K562 (cell line): ENCODE results near the gene ZNF648. TPM values are rescaled to one million over a fixed set of nuclear protein-coding genes. Genes with fewer than 3 reads are reported as not detected.

ENCODE experiments used
- ATAC-seq: fragments of 200-7000 bp; cut with Tn5 transposase; 3 replicates; pipeline ENCODE4 v1.9.1; 2020; ENCODE audit warnings: moderate library complexity
- BruUV-seq: library from RNA; stranded (reverse); fragments of 400-500 nt; replicated peaks from 2 replicates; lab custom pipeline; 2021; lab: Mats Ljungman, UMichigan
- CTCF ChIA-PET: fragments of 300-600 bp; formaldehyde crosslinking; extraction: SDS; loops from one replicate; lab custom pipeline; 2021; ENCODE audit warnings: low intra/inter-chr PET ratio; lab: Yijun Ruan, JAX
- POLR2A ChIA-PET: fragments of 300-600, 350-650 bp; sonication (Branson Sonifier 250); formaldehyde crosslinking; extraction: SDS; loops from one replicate; lab custom pipeline; 2021; ENCODE audit warnings: antibody characterized with exemption, inconsistent platforms; lab: Yijun Ruan, JAX
- DNase-seq, 4 experiments: peaks; one replicate each; pipeline versions ENCODE4 v3.0.0 to v3.0.0-alpha.2; 2011 to 2018; ENCODE audit warnings: low spot score in 3 of 4, mixed read lengths in 3 of 4; ENCODE audit errors: extremely low read depth in 1 of 4
- FAIRE-seq: peaks from 2 replicates; lab custom pipeline; 2011; peaks lifted over from hg19 to GRCh38; lab: Jason Lieb, UNC
- H2AFZ ChIP-seq: 2 replicates; pipeline ENCODE4 v1.6.0; 2011; ENCODE audit warnings: low read depth, low read length, control low read depth, inconsistent platforms
- H3K27ac ChIP-seq: fragments of 200-600 bp; 3 replicates; pipeline ENCODE4 v1.8.0; 2011; ENCODE audit warnings: low read depth, mild to moderate bottlenecking, control low read depth, inconsistent platforms, low read length, moderate library complexity, mixed read lengths; ENCODE audit errors: extremely low read depth
- H3K27me3 ChIP-seq, 2 experiments: fragments of 300-600 bp in 1 of 2; 2 replicates in 1 of 2; 3 replicates in 1 of 2; pipeline versions ENCODE4 v1.6.0 to v1.8.0; 2011; ENCODE audit warnings: inconsistent platforms in 2 of 2, low read length in 2 of 2, mild to moderate bottlenecking in 1 of 2, mixed read lengths in 1 of 2, moderate library complexity in 1 of 2; ENCODE audit not compliant: control insufficient read depth in 2 of 2, insufficient read depth in 2 of 2
- H3K36me3 ChIP-seq: fragments of 300-600 bp; 3 replicates; pipeline ENCODE4 v1.8.0; 2011; ENCODE audit warnings: mild to moderate bottlenecking, low read length, inconsistent platforms; ENCODE audit not compliant: control insufficient read depth, insufficient read depth
- H3K4me1 ChIP-seq, 2 experiments: fragments of 200-600 bp in 1 of 2; replicated peaks in 1 of 2; 2 replicates in 1 of 2; 3 replicates in 1 of 2; pipeline versions ENCODE4 v1.5.1 to v1.8.0; 2011; ENCODE audit warnings: inconsistent platforms in 2 of 2, low read length in 2 of 2, mild to moderate bottlenecking in 1 of 2, mixed read lengths in 1 of 2, moderate library complexity in 1 of 2; ENCODE audit not compliant: control insufficient read depth in 2 of 2, insufficient read depth in 2 of 2
- H3K4me2 ChIP-seq: 2 replicates; pipeline ENCODE4 v1.6.1; 2011; ENCODE audit warnings: low read length, control low read depth, inconsistent platforms, mixed read lengths; ENCODE audit not compliant: insufficient read depth
- H3K4me3 ChIP-seq: fragments of 200-600 bp; sonication (generic), shearing (Covaris generic); 2 replicates; pipeline ENCODE4 v1.5.1; 2016; ENCODE audit warnings: control low read depth, inconsistent platforms
- H3K79me2 ChIP-seq: fragments of 200-600 bp; 3 replicates; pipeline ENCODE4 v1.8.0; 2011; ENCODE audit warnings: low read length, inconsistent platforms; ENCODE audit not compliant: control insufficient read depth, insufficient read depth
- H3K9ac ChIP-seq, 2 experiments: 2 replicates each; pipeline versions ENCODE4 v1.6.0 to v1.6.1; 2011; ENCODE audit warnings: low read depth in 2 of 2, low read length in 2 of 2, control low read depth in 1 of 2, inconsistent platforms in 1 of 2, mild to moderate bottlenecking in 1 of 2, mixed read lengths in 1 of 2; ENCODE audit not compliant: insufficient read depth in 1 of 2
- H3K9me1 ChIP-seq: one replicate; pipeline ENCODE4 v1.6.0; 2011; ENCODE audit warnings: inconsistent platforms, mild to moderate bottlenecking, low read length, moderate library complexity; ENCODE audit not compliant: control insufficient read depth, insufficient read depth
- H3K9me3 ChIP-seq: replicated peaks from 2 replicates; pipeline ENCODE4 v1.5.1; 2011; ENCODE audit warnings: low read depth, low read length, inconsistent platforms; ENCODE audit not compliant: control insufficient read depth, insufficient read depth
- H4K20me1 ChIP-seq: replicated peaks from 2 replicates; pipeline ENCODE4 v1.6.1; 2011; ENCODE audit warnings: low read length, inconsistent platforms, mixed read lengths; ENCODE audit not compliant: control insufficient read depth, insufficient read depth
- ARHGAP35 ChIP-seq: fragments of 450-650 bp; IDR thresholded peaks from 2 replicates; pipeline ENCODE4 v1.6.1; 2018; ENCODE audit not compliant: partially characterized antibody
- FOXJ2 ChIP-seq: fragments of 200-800 bp; sonication (Bioruptor generic); IDR thresholded peaks from 2 replicates; pipeline ENCODE4 v1.6.1; 2016; ENCODE audit warnings: missing genetic modification characterization, missing compliant biosample characterization
- HCFC1 ChIP-seq: IDR thresholded peaks from 2 replicates; pipeline ENCODE4 v1.6.1; 2012; ENCODE audit warnings: low read depth, low read length, improper control_type of control experiment
- IRF2 ChIP-seq: sonication (generic); formaldehyde crosslinking; IDR thresholded peaks from 2 replicates; pipeline ENCODE4 v1.8.1; 2022; ENCODE audit warnings: mild to moderate bottlenecking, missing genetic modification reagents
- PCBP2 ChIP-seq: fragments of 200-400 bp; formaldehyde crosslinking; IDR thresholded peaks from 2 replicates; pipeline ENCODE4 v1.6.1; 2018; ENCODE audit warnings: low read length, low read depth, mild to moderate bottlenecking, moderate library complexity; ENCODE audit not compliant: poor library complexity, severe bottlenecking
- POLR3G ChIP-seq: IDR thresholded peaks from 2 replicates; pipeline ENCODE4 v1.6.1; 2011; ENCODE audit not compliant: insufficient read length, insufficient replicate concordance; ENCODE audit errors: extremely low read depth
- PURB ChIP-seq: sonication (generic); formaldehyde crosslinking; IDR thresholded peaks from 2 replicates; pipeline ENCODE4 v1.9.0; 2021; ENCODE audit warnings: low read depth, mild to moderate bottlenecking, missing genetic modification reagents
- SLC30A9 ChIP-seq: fragments of 250-450 bp; sonication (Bioruptor Pico); IDR thresholded peaks from 2 replicates; pipeline ENCODE4 v1.8.0; 2022; ENCODE audit warnings: mild to moderate bottlenecking, moderate library complexity
- ZNF253 ChIP-seq: fragments of 250-450 bp; sonication (Bioruptor Pico); conservative IDR thresholded peaks from 2 replicates; pipeline ENCODE4 v1.6.1; 2021; ENCODE audit warnings: mild to moderate bottlenecking
- WGBS: fragments of 100-300 bp; shearing (Covaris generic); methylation state at CpG from one replicate; pipeline ENCODE4 v1.1.6; 2016; ENCODE audit warnings: low coverage, mixed read lengths; ENCODE audit not compliant: insufficient coverage; ENCODE audit errors: missing lambda C conversion rate; 5-methylcytosine and 5-hydroxymethylcytosine counted together
- in situ Hi-C: fragments of 300-500 bp; cut with MboI; formaldehyde crosslinking; loops from 4 replicates; pipeline ENCODE4 v1.15.0; 2018; ENCODE audit warnings: inconsistent platforms, mixed read lengths
- intact Hi-C: fragments of 100-400 bp; cut with micrococcal nuclease; formaldehyde crosslinking; loops from 2 replicates; pipeline ENCODE4 v1.14.2; 2022
- polyA plus RNA-seq, 8 experiments: library from polyadenylated mRNA; depleted of rRNA in 4 of 8; stranded (reverse) in 5 of 8; unstranded in 3 of 8; fragments of >200 nt; fragmentation: Nextera tagmentation in 2 of 8; fragmentation: Illumina TruSeq in 1 of 8; extraction: Ambion mirVana in 2 of 8; extraction: Trizol in 1 of 8; gene quantifications; 2 replicates each; pipeline versions ENCODE4 v1.2.1 to v1.2.3, GENCODE V29; 2011 to 2014; ENCODE audit warnings: inconsistent platforms in 1 of 8, missing spikeins in 1 of 8
- total RNA-seq, 7 experiments: library from RNA; depleted of rRNA in 6 of 7; stranded (reverse); fragments of >200 nt in 6 of 7; fragmentation: Illumina TruSeq in 2 of 7; extraction: Trizol in 2 of 7; gene quantifications; 2 replicates each; pipeline versions ENCODE4 v1.2.1 to v1.2.3, GENCODE V29; 2011 to 2021; ENCODE audit warnings: low replicate concordance in 1 of 7
- TF ChIP-seq, protein P1 (sequence below), 2 experiments: fragments of 450-650 bp in 1 of 2; IDR thresholded peaks; 2 replicates each; pipeline ENCODE4 v1.6.1; 2011 to 2017; ENCODE audit warnings: low read depth in 2 of 2, antibody characterized with exemption in 1 of 2, borderline replicate concordance in 1 of 2, low read length in 1 of 2, mild to moderate bottlenecking in 1 of 2, mixed read lengths in 1 of 2; ENCODE audit not compliant: control insufficient read depth in 1 of 2
- TF ChIP-seq, protein P2 (sequence below): fragments of 250-450 bp; sonication (Bioruptor Pico); IDR thresholded peaks from 2 replicates; pipeline ENCODE4 v1.8.0; 2022; ENCODE audit warnings: inconsistent platforms
- TF ChIP-seq, protein P3 (sequence below): fragments of 450-650 bp; IDR thresholded peaks from 2 replicates; pipeline ENCODE4 v1.7.1; 2018; ENCODE audit warnings: mild to moderate bottlenecking, low read depth; ENCODE audit not compliant: partially characterized antibody

ZNF648 gene
- total and polyA plus RNA-seq, 9 of the 15 experiments (the other 6 are each of a cell fraction or from before 2014, with no cell fraction given), result 0.06 to 0.27 (median 0.18) TPM; not detected in 2

DNA sequence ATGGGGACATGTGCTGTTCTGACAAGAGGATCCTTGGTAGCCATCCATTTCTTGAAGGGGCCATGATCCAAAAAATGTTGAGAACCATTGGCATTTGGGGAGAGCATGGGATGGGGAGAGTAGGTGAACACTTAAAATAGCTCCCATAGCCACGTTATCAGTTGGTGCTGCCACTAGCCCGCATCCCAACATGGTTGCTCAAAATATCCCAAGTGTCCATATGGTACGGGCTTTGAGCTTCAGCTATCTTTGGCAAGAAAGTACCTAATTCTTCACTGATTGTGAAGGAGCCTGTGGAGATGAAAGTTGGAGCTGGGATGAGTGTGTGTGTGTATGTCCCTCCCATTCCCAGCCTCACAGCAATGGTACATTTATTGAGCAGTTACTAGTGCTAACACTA, 3.1 kb upstream of the ZNF648 start (continued):
- TF ChIP-seq, protein P1, sequence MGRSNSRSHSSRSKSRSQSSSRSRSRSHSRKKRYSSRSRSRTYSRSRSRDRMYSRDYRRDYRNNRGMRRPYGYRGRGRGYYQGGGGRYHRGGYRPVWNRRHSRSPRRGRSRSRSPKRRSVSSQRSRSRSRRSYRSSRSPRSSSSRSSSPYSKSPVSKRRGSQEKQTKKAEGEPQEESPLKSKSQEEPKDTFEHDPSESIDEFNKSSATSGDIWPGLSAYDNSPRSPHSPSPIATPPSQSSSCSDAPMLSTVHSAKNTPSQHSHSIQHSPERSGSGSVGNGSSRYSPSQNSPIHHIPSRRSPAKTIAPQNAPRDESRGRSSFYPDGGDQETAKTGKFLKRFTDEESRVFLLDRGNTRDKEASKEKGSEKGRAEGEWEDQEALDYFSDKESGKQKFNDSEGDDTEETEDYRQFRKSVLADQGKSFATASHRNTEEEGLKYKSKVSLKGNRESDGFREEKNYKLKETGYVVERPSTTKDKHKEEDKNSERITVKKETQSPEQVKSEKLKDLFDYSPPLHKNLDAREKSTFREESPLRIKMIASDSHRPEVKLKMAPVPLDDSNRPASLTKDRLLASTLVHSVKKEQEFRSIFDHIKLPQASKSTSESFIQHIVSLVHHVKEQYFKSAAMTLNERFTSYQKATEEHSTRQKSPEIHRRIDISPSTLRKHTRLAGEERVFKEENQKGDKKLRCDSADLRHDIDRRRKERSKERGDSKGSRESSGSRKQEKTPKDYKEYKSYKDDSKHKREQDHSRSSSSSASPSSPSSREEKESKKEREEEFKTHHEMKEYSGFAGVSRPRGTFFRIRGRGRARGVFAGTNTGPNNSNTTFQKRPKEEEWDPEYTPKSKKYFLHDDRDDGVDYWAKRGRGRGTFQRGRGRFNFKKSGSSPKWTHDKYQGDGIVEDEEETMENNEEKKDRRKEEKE (IDR thresholded peaks at IDR 0.05; ENCODE audit: borderline replicate concordance in 1 of 2, control insufficient read depth in 1 of 2, low read depth in 2 of 2, low read length in 1 of 2), result no peak
- TF ChIP-seq ARHGAP35, result no peak

DNA sequence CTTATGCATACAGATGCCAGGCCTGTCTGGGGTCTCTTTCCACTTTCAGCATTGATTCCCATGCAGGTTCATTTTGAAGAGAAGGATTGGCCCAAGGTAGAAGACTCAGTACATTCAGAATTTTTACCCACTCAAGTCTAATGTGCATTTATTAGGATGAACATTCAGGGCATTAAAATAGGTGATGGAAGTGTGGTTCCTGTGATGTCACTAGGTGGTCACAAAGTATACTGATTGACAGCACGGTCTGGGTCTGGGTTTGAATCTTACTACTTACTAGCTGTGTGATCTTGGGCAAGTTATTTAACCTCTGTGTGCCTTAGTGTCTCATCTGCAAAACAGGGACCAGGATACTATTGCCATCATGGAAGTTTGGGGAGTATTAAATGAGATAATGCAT, 711 bp upstream of the ZNF648 start:
- H4K20me1 ChIP-seq, result no peaks in the 10 kb centered on the region
- H3K9me1 ChIP-seq, result no peaks in the 10 kb centered on the region
- FAIRE-seq, result no peak
- ChIA-PET CTCF (no interaction called here), POLR2A (no interaction called here)
- H2AFZ ChIP-seq, result no peak overlapping the region
- ATAC-seq, result no peak
- BruUV-seq, result no TSS peak
- H3K79me2 ChIP-seq, result no peaks in the 10 kb centered on the region
- peaks cover 0 to under 1% of the 10 kb centered on the region in 2 experiments; a peak in 1 of 5 replicates for H3K4me1 ChIP-seq
- intact Hi-C loops, result no loop called here
- DNase-seq, result no peak
- H3K27me3 ChIP-seq, result peaks cover 20 to 32% of the 10 kb centered on the region in 2 experiments
- H3K9me3 ChIP-seq, result no peaks in the 10 kb centered on the region
- no peak overlapping the region for H3K4me3 ChIP-seq
- no peak overlapping the region for H3K4me2 ChIP-seq
- in situ Hi-C loops, result loop anchor here (10.0 kb wide), 1 partner anchor 587 kb away; no protein-coding TSS in a partner anchor
- no peaks in the 10 kb centered on the region for H3K36me3 ChIP-seq
- no peak overlapping the region for H3K27ac ChIP-seq
- 0% methylated on average over 1 of the region's 1 CpG for WGBS
- no peak overlapping the region for H3K9ac ChIP-seq
- TF ChIP-seq ZNF253 (no peak), IRF2 (CRISPR knock-in tag) (no peak), HCFC1 (no peak), POLR3G (no peak), PCBP2 (no peak), PURB (no peak), SLC30A9 (CRISPR knock-in tag) (no peak), FOXJ2 (tag) (no peak)
- TF ChIP-seq, protein P2, sequence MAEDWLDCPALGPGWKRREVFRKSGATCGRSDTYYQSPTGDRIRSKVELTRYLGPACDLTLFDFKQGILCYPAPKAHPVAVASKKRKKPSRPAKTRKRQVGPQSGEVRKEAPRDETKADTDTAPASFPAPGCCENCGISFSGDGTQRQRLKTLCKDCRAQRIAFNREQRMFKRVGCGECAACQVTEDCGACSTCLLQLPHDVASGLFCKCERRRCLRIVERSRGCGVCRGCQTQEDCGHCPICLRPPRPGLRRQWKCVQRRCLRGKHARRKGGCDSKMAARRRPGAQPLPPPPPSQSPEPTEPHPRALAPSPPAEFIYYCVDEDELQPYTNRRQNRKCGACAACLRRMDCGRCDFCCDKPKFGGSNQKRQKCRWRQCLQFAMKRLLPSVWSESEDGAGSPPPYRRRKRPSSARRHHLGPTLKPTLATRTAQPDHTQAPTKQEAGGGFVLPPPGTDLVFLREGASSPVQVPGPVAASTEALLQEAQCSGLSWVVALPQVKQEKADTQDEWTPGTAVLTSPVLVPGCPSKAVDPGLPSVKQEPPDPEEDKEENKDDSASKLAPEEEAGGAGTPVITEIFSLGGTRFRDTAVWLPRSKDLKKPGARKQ (CRISPR knock-in tag), result no peak
- TF ChIP-seq, protein P3, sequence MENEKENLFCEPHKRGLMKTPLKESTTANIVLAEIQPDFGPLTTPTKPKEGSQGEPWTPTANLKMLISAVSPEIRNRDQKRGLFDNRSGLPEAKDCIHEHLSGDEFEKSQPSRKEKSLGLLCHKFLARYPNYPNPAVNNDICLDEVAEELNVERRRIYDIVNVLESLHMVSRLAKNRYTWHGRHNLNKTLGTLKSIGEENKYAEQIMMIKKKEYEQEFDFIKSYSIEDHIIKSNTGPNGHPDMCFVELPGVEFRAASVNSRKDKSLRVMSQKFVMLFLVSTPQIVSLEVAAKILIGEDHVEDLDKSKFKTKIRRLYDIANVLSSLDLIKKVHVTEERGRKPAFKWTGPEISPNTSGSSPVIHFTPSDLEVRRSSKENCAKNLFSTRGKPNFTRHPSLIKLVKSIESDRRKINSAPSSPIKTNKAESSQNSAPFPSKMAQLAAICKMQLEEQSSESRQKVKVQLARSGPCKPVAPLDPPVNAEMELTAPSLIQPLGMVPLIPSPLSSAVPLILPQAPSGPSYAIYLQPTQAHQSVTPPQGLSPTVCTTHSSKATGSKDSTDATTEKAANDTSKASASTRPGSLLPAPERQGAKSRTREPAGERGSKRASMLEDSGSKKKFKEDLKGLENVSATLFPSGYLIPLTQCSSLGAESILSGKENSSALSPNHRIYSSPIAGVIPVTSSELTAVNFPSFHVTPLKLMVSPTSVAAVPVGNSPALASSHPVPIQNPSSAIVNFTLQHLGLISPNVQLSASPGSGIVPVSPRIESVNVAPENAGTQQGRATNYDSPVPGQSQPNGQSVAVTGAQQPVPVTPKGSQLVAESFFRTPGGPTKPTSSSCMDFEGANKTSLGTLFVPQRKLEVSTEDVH, result no peak
